ENCODE results near the gene PIK3R6. TPM values are rescaled to one million over a fixed set of nuclear protein-coding genes. Genes with fewer than 3 reads are reported as not detected.

The PIK3R6 gene
- total RNA-seq, 1 experiment from 2014 or later = not detected

GRCh38 chr17:8766731-8767130 lies 100.7 kb downstream of the PIK3R6 start:
- H3K27me3 ChIP-seq = peaks cover 8% of the 10 kb centered on the region
- H3K36me3 ChIP-seq = no peaks in the 10 kb centered on the region
- no peak overlapping the region for H3K4me3 ChIP-seq
- no peaks in the 10 kb centered on the region for H3K9me3 ChIP-seq
- no peak for DNase-seq

- H3K4me3 ChIP-seq = no peak overlapping the region
- H3K36me3 ChIP-seq = no peaks in the 10 kb centered on the region
- H3K27me3 ChIP-seq = peaks cover 6% of the 10 kb centered on the region; the same call in 1 of the 2 replicates
- DNase-seq = no peak
- H3K9me3 ChIP-seq = no peaks in the 10 kb centered on the region
These were observed 105.5 kb downstream of the PIK3R6 start for GRCh38 chr17:8762012-8762411.

- DNase-seq = no peak
These were observed 109.3 kb downstream of the PIK3R6 start, which contains the start of gene SPDYE4 for GRCh38 chr17:8758137-8758596. SPDYE4 (minus strand) TSS chr17:8758546; CDS start chr17:8758382, 164 bp downstream.

GRCh38 chr17:8757189-8757588 lies 110.3 kb downstream of the PIK3R6 start:
- no peaks in the 10 kb centered on the region for H3K36me3 ChIP-seq
- no peak for DNase-seq
- no peak overlapping the region for H3K4me3 ChIP-seq
- no peaks in the 10 kb centered on the region for H3K9me3 ChIP-seq
- H3K27me3 ChIP-seq = peaks cover 11% of the 10 kb centered on the region; the same call in 1 of the 2 replicates

More at GRCh38 chr17:8758137-8758596, 109.3 kb downstream of the PIK3R6 start, which contains the start of gene SPDYE4:
- peaks cover 11% of the 10 kb centered on the region; the same call in 1 of the 2 replicates for H3K27me3 ChIP-seq
- no peaks in the 10 kb centered on the region for H3K9me3 ChIP-seq
- no peaks in the 10 kb centered on the region for H3K36me3 ChIP-seq
- no peak within 1 kb of the TSS for H3K4me3 ChIP-seq

GRCh38 chr17:8755590-8756255 lies 111.8 kb downstream of the PIK3R6 start:
- no peak overlapping the region for H3K4me3 ChIP-seq
- no peaks in the 10 kb centered on the region for H3K9me3 ChIP-seq
- H3K27me3 ChIP-seq = peaks cover 11% of the 10 kb centered on the region; the same call in 1 of the 2 replicates
- no peaks in the 10 kb centered on the region for H3K36me3 ChIP-seq
- DNase-seq = no peak

- no peaks in the 10 kb centered on the region for H3K9me3 ChIP-seq
- H3K36me3 ChIP-seq = no peaks in the 10 kb centered on the region
- no peak overlapping the region for H3K4me3 ChIP-seq
- DNase-seq = no peak
- H3K27me3 ChIP-seq = peaks cover 8% of the 10 kb centered on the region; the same call in 1 of the 2 replicates
These were observed 112.6 kb downstream of the PIK3R6 start for GRCh38 chr17:8754890-8755289.

GRCh38 chr17:8753976-8754440 lies 113.5 kb downstream of the PIK3R6 start:
- DNase-seq = no peak
- Histone ChIP-seq H3K27me3 (peaks cover 5% of the 10 kb centered on the region; the same call in 1 of the 2 replicates), H3K4me3 (no peak overlapping the region), H3K36me3 (no peaks in the 10 kb centered on the region), H3K9me3 (no peaks in the 10 kb centered on the region)

- no peaks in the 10 kb centered on the region for H3K36me3 ChIP-seq
- no peak overlapping the region for H3K4me3 ChIP-seq
- DNase-seq = no peak
- peaks cover 5% of the 10 kb centered on the region; the same call in 1 of the 2 replicates for H3K27me3 ChIP-seq
- H3K9me3 ChIP-seq = no peaks in the 10 kb centered on the region
These were observed 114.1 kb downstream of the PIK3R6 start for GRCh38 chr17:8753136-8753975.

Other genes starting within 250 kb of the PIK3R6 start
- gene MYH10, start 236.9 kb downstream of the PIK3R6 start, total RNA-seq (2014; rRNA removed; shearing (Covaris generic); ENCODE audit: low replicate concordance) = 24.3 and 36.7 TPM in 2 replicates
- gene CCDC42, start 122.8 kb downstream of the PIK3R6 start, total RNA-seq (2014; rRNA removed; shearing (Covaris generic); ENCODE audit: low replicate concordance) = not detected in 2 replicates
- not detected in 2 replicates for gene SPDYE4, start 109.1 kb downstream of the PIK3R6 start, total RNA-seq (2014; rRNA removed; shearing (Covaris generic); ENCODE audit: low replicate concordance)
- not detected in 2 replicates for gene MFSD6L, start 68.3 kb downstream of the PIK3R6 start, total RNA-seq (2014; rRNA removed; shearing (Covaris generic); ENCODE audit: low replicate concordance)
- gene PIK3R5, start 98.0 kb upstream of the PIK3R6 start, total RNA-seq (2014; rRNA removed; shearing (Covaris generic); ENCODE audit: low replicate concordance) = not detected in 2 replicates
- 0.79 TPM in 1 of 2 replicates, not detected in the other for gene NTN1, start 153.8 kb upstream of the PIK3R6 start, total RNA-seq (2014; rRNA removed; shearing (Covaris generic); ENCODE audit: low replicate concordance)